OCI-LY1 (cell line): Measurements from ENCODE around the gene ARHGEF12.

Experiments used
- EZH2 ChIP-seq: fragments of 200-600 bp; sonication (generic), shearing (Covaris generic); IDR thresholded peaks from 2 replicates; pipeline ENCODE4 v1.8.0; 2017; ENCODE audit warnings: borderline replicate concordance, mixed run types, mild to moderate bottlenecking, antibody characterized with exemption, low read length, moderate library complexity, mixed read lengths
- TF ChIP-seq, protein P1 (sequence below): fragments of 200-600 bp; sonication (generic), shearing (Covaris generic); IDR thresholded peaks from 2 replicates; pipeline ENCODE4 v1.5.1; 2017; ENCODE audit warnings: mild to moderate bottlenecking, antibody characterized with exemption, low read length, moderate library complexity, mixed read lengths

- TF ChIP-seq, protein P1, sequence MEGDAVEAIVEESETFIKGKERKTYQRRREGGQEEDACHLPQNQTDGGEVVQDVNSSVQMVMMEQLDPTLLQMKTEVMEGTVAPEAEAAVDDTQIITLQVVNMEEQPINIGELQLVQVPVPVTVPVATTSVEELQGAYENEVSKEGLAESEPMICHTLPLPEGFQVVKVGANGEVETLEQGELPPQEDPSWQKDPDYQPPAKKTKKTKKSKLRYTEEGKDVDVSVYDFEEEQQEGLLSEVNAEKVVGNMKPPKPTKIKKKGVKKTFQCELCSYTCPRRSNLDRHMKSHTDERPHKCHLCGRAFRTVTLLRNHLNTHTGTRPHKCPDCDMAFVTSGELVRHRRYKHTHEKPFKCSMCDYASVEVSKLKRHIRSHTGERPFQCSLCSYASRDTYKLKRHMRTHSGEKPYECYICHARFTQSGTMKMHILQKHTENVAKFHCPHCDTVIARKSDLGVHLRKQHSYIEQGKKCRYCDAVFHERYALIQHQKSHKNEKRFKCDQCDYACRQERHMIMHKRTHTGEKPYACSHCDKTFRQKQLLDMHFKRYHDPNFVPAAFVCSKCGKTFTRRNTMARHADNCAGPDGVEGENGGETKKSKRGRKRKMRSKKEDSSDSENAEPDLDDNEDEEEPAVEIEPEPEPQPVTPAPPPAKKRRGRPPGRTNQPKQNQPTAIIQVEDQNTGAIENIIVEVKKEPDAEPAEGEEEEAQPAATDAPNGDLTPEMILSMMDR = no peak
- no peak for TF ChIP-seq EZH2
Measured at GRCh38 chr11:120432056-120433018, 96.1 kb downstream of the ARHGEF12 start.
